ENCODE data around the gene GNS. TPM values are rescaled to one million over a fixed set of nuclear protein-coding genes. Genes with fewer than 3 reads are reported as not detected.

The GNS gene
- total RNA-seq, 1 experiment from 2014 or later = 26.0 TPM

DNA sequence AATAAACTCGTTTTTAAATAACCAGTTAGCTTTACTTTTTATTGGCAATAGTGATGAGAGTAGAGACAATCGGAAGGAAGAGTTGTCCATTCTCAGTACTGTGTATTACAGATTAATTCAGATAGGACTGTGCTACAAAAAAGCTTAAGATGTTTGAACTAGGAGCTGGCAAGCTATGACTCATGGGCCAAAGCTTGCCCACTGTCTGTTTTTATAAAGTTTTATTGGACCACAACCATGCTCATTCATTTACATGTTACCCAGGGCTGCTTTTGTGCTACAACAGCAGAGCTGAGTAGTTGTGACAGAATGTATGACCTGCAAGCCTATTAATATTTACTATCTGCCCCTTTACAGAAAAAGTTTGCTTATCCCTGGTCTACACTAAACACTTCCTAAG lies 19.4 kb downstream of the GNS start:
- H3K56ac ChIP-seq (ENCODE audit: insufficient read length, low read depth, low read length) = no peak overlapping the region
- Mint-ChIP-seq H3K27me3 (ENCODE audit: low read depth) (no peaks in the 10 kb centered on the region), H3K4me3 (no peak overlapping the region), H3K36me3 (ENCODE audit: insufficient read depth in 1 of 3, low read depth in 3 of 3) (peaks cover 21 to 84% (median 76%) of the 10 kb centered on the region in 3 experiments; a peak in 6 of 7 replicates), H3K4me1 (no peaks in the 10 kb centered on the region), H3K27ac (no peak overlapping the region), H3K9me3 (no peaks in the 10 kb centered on the region)
- H3K4me1 ChIP-seq (ENCODE audit: insufficient read depth, low read length) = no peaks in the 10 kb centered on the region
- no peak overlapping the region for H3K27ac ChIP-seq (ENCODE audit: insufficient read length, low read depth, low read length)
- no CpG with 5 or more reads among the region's 2 CpGs for WGBS (ENCODE audit: extremely low coverage, insufficient read length, low lambda C conversion rate)
- no peaks in the 10 kb centered on the region for H3K27me3 ChIP-seq (ENCODE audit: insufficient read depth, low read length)
- H2BK20ac ChIP-seq (ENCODE audit: low read depth, low read length, poor library complexity, severe bottlenecking) = no peak overlapping the region
- no peaks in the 10 kb centered on the region for H3K79me1 ChIP-seq (ENCODE audit: insufficient read depth, low read depth, low read length, poor library complexity, severe bottlenecking)
- H2AK5ac ChIP-seq (ENCODE audit: insufficient read length, low read length) = no peak overlapping the region
- no peak overlapping the region for H3K9ac ChIP-seq (ENCODE audit: extremely low read depth, insufficient read length, low read length)
- H3K18ac ChIP-seq (ENCODE audit: insufficient read length, low read depth, low read length) = no peak overlapping the region
- no peaks in the 10 kb centered on the region for H3K79me2 ChIP-seq (ENCODE audit: insufficient read depth, low read length)
- no peak overlapping the region for H2BK120ac ChIP-seq (ENCODE audit: low read depth, low read length, poor library complexity, severe bottlenecking)
- no peak overlapping the region for H2BK15ac ChIP-seq (ENCODE audit: low read depth, low read length)
- H3K4ac ChIP-seq (ENCODE audit: low read depth, low read length) = no peak overlapping the region
- H4K5ac ChIP-seq (ENCODE audit: insufficient read length, low read depth, low read length) = no peak overlapping the region
- no peak for DNase-seq
- TF ChIP-seq, protein P1, sequence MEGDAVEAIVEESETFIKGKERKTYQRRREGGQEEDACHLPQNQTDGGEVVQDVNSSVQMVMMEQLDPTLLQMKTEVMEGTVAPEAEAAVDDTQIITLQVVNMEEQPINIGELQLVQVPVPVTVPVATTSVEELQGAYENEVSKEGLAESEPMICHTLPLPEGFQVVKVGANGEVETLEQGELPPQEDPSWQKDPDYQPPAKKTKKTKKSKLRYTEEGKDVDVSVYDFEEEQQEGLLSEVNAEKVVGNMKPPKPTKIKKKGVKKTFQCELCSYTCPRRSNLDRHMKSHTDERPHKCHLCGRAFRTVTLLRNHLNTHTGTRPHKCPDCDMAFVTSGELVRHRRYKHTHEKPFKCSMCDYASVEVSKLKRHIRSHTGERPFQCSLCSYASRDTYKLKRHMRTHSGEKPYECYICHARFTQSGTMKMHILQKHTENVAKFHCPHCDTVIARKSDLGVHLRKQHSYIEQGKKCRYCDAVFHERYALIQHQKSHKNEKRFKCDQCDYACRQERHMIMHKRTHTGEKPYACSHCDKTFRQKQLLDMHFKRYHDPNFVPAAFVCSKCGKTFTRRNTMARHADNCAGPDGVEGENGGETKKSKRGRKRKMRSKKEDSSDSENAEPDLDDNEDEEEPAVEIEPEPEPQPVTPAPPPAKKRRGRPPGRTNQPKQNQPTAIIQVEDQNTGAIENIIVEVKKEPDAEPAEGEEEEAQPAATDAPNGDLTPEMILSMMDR (conservative IDR thresholded peaks at IDR 0.05) = no peak
- H2AFZ ChIP-seq (ENCODE audit: low read length) = no peak overlapping the region
- H2BK12ac ChIP-seq (ENCODE audit: insufficient read length, low read depth, low read length) = no peak overlapping the region
- H3T11ph ChIP-seq (ENCODE audit: low read length) = no peak overlapping the region
- no peaks in the 10 kb centered on the region for H4K20me1 ChIP-seq (ENCODE audit: control insufficient read depth, insufficient read depth, insufficient read length)
- no peak overlapping the region for H4K91ac ChIP-seq (ENCODE audit: insufficient read length, low read depth, low read length)
- no peaks in the 10 kb centered on the region for H3K9me3 ChIP-seq (ENCODE audit: control insufficient read depth, low read depth, low read length)
- no peak overlapping the region for H3K23ac ChIP-seq (ENCODE audit: insufficient read length, low read depth, low read length)
- no peak overlapping the region for H3K4me2 ChIP-seq (ENCODE audit: insufficient read depth, insufficient read length, low read length)
- H2BK5ac ChIP-seq (ENCODE audit: insufficient read length, low read length) = no peak overlapping the region
- no peak overlapping the region for H3K14ac ChIP-seq (ENCODE audit: insufficient read depth, low read length)
- H4K8ac ChIP-seq (replicated peaks; ENCODE audit: insufficient read length, low read depth, low read length) = no peak overlapping the region
- H3K23me2 ChIP-seq (ENCODE audit: insufficient read length, low read depth, low read length, poor library complexity, severe bottlenecking) = no peaks in the 10 kb centered on the region
